ENCODE data around the gene LIMK1.
"Not testable (repeated sequence)": the region's sequence is repeated elsewhere in the genome, so short reads cannot be mapped to it uniquely, and the experiment has no call there.

The LIMK1 gene

GRCh38 chr7:74083117-74083876 lies at the start of gene LIMK1:
LIMK1 (plus strand) TSS chr7:74083804; CDS start chr7:74083991, 187 bp downstream.
- intact Hi-C loops (cut with DNase I), result no loop called here
- DNase-seq, result peak; percentile 39 to 91 (median 85)

GRCh38 chr7:74037609-74038008 lies 46.0 kb upstream of the LIMK1 start:
- intact Hi-C loops (cut with DNase I), result no loop called here
- no peak for DNase-seq

GRCh38 chr7:74038194-74038961 lies 45.2 kb upstream of the LIMK1 start:
- intact Hi-C loops (cut with DNase I), result no loop called here
- DNase-seq, result no peak

- peak in 2 of 42 donors; percentile 36 to 61 for DNase-seq
- intact Hi-C loops (cut with DNase I), result no loop called here
Observed at GRCh38 chr7:74039337-74039736, 44.3 kb upstream of the LIMK1 start.

- DNase-seq, result no peak
- intact Hi-C loops (cut with DNase I), result no loop called here
Observed at GRCh38 chr7:74040101-74040790, 43.4 kb upstream of the LIMK1 start.

GRCh38 chr7:74040791-74041520 lies 42.6 kb upstream of the LIMK1 start:
- DNase-seq, result no peak
- intact Hi-C loops (cut with DNase I), result no loop called here

GRCh38 chr7:74042746-74043522 lies 40.7 kb upstream of the LIMK1 start:
- intact Hi-C loops (cut with DNase I), result no loop called here
- peak in 21 of 42 donors; percentile 14 to 74 (median 59) for DNase-seq

- DNase-seq, result no peak
- intact Hi-C loops (cut with DNase I), result no loop called here
Observed at GRCh38 chr7:74043523-74043951, 40.1 kb upstream of the LIMK1 start.

- intact Hi-C loops (cut with DNase I), result no loop called here
- peak in 29 of 42 donors; percentile 33 to 92 (median 72) for DNase-seq
Observed at GRCh38 chr7:74044366-74045350, 38.9 kb upstream of the LIMK1 start.

GRCh38 chr7:74046581-74046980 lies 37.0 kb upstream of the LIMK1 start:
- DNase-seq; intact Hi-C loops (cut with DNase I): not testable (repeated sequence)

- intact Hi-C loops (cut with DNase I), result no loop called here
- DNase-seq, result no peak
Observed at GRCh38 chr7:74047804-74048380, 35.7 kb upstream of the LIMK1 start.

GRCh38 chr7:74048999-74049599 lies 34.5 kb upstream of the LIMK1 start:
- intact Hi-C loops (cut with DNase I), result no loop called here
- no peak for DNase-seq

- no peak for DNase-seq
- intact Hi-C loops (cut with DNase I), result no loop called here
Observed at GRCh38 chr7:74049997-74050798, 33.4 kb upstream of the LIMK1 start.

GRCh38 chr7:74051193-74051592 lies 32.4 kb upstream of the LIMK1 start:
- DNase-seq, result no peak
- intact Hi-C loops (cut with DNase I), result no loop called here

- intact Hi-C loops (cut with DNase I), result no loop called here
- DNase-seq, result no peak
Observed at GRCh38 chr7:74051629-74052410, 31.8 kb upstream of the LIMK1 start.
